Activated naive CD4-positive, alpha-beta T cell treated with anti-CD3 and anti-CD28 coated beads, Interleukin-2, amount 50 U/mL, for 16 hours (primary cell): Measurements from ENCODE around the gene SLC12A5.

Source experiments
- DNase-seq: peaks from one replicate; pipeline ENCODE4 v3.0.0-alpha.2; 2020

The SLC12A5 gene

DNA sequence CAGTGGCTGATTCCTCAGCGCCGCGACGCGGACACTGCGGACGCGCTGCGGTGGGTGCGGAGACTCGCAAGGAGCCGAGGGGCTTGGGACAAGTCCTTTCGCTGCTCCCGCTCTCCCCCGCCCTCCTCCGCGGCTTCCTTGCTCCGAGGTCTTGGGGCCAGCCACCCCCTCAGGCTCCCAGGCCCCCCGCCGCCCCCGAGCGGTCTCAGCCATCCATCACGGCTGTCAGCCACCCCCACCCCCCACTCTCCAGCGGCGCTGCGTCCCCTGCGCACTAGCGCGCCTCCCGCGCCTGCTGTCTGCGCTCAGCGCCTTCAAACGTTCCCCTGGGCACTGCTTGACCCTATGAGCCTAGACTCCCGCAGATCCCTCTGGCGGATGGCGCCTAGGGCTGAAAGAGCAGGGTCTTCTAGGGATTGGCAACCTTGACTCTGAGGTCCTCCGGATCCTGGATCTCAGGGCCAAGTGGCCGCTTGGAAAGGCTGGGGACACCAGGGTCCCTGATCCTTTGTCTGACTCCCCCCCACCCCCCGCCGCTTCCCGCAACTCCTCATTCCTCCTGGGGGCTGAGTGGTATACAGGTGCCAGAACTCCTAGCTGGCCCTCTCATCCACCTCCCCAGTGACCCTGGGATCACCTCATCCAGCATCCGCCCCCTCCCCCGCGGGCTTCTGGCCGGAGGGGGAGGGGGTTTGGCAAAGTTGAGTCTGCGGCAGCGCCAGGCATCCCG lies 1.4 kb downstream of the SLC12A5 start:
- no peak for DNase-seq

GRCh38 chr20:46031014-46031569 lies 2.1 kb downstream of the SLC12A5 start:
- no peak for DNase-seq

- DNase-seq: no peak
Observed at GRCh38 chr20:46031701-46032254, 2.8 kb downstream of the SLC12A5 start.

DNA sequence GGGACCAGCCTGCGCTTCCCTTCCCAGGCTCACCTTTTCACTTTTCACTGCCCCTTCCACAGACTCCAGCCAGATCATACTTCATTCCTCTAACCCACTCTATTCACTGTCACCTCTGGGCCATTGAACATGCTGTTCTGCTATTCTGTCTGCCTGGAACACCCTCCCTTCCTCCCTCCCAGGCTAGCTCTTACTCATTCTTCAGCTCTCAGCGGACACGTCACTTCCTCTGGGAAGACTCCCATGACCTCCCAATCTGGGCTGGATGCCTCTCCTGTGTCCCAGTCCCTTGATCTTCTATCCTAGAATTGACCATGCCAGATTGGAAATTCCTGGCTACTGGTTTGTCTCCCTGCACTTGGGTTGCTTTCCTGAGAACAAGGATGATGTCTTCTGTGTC lies 5.0 kb downstream of the SLC12A5 start:
- DNase-seq: no peak

DNA sequence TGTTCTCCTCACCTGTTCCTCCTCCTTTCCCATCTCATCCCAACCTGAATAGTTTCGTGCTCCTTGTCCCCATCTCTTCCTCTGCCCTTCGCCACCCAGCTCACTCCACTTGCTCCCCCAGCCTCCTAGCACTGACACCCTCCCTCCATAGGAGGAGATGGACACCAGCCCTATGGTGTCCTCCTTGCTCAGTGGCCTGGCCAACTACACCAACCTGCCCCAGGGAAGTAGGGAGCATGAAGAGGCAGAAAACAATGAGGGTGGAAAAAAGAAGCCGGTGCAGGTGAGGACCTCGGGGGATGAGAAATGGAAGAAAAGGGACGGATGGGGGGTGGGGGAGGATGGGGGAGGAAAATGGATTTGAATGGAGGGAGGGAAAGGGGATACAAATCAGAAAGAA lies 6.2 kb downstream of the SLC12A5 start:
- no peak for DNase-seq

DNA sequence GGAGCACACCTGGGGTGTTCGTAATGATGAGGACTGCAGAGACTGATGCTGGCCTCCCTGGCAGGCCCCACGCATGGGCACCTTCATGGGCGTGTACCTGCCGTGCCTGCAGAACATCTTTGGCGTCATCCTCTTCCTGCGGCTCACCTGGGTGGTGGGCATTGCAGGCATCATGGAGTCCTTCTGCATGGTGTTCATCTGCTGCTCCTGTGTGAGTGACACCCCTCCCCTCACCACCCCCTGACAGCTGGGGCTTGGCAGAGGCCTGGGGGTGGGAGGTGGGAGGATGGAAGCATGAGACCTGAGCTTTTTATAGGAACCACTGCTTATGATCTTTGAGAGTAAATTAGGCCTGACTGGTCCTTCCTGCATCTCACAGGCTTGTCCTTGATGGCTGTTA lies 6.7 kb downstream of the SLC12A5 start:
- no peak for DNase-seq

GRCh38 chr20:46036370-46036769 lies 7.4 kb downstream of the SLC12A5 start:
- no peak for DNase-seq

- no peak for DNase-seq
Observed at GRCh38 chr20:46037036-46037435, 8.0 kb downstream of the SLC12A5 start.

GRCh38 chr20:46040902-46041535 lies 12.0 kb downstream of the SLC12A5 start:
- peak; percentile 39 for DNase-seq

GRCh38 chr20:46043556-46043955 lies 14.5 kb downstream of the SLC12A5 start:
- no peak for DNase-seq

GRCh38 chr20:46044896-46045295 lies 15.9 kb downstream of the SLC12A5 start:
- DNase-seq: no peak

- no peak for DNase-seq
Observed at GRCh38 chr20:46046588-46047310, 17.7 kb downstream of the SLC12A5 start.

DNA sequence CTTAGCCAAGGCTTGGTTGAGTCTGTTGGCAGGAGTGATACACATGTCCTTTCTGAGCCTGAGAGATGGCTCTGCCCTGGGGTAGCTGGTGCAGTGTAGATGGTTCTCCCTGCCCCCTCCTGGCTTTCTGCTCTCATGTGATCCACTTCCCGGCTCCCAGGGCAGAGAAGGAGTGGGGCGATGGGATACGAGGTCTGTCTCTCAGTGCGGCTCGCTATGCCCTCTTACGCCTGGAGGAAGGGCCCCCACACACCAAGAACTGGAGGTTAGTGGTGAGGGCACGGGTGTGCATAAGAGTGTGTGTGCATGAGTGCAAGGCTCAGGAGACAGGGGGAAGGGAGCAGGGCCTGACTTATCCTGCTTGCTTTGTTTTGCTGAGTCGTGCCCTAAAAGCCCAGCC lies 18.8 kb downstream of the SLC12A5 start:
- DNase-seq: no peak

- DNase-seq: no peak
Observed at GRCh38 chr20:46049190-46049589, 20.2 kb downstream of the SLC12A5 start.

GRCh38 chr20:46049815-46050214 lies 20.8 kb downstream of the SLC12A5 start:
- no peak for DNase-seq

DNA sequence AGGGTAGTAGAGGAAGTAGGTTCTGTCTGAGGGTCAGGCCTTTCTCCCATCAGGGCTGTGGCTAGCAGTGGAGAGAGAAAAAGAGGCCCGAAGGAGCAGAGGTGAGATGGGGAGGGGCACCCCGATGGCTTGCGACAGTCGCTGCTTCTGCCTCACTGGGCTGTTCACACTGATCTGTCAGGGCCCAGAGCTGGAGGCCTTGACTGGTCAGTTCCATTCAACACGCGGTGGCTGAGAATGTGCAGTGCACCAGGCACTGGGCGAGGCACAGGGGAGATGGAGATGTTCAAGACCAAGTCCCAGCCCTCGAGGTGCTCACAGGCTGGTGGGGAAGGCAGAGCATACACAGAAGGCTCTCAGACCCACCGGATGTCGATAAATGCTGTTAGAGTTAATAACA lies 21.4 kb downstream of the SLC12A5 start:
- no peak for DNase-seq

DNA sequence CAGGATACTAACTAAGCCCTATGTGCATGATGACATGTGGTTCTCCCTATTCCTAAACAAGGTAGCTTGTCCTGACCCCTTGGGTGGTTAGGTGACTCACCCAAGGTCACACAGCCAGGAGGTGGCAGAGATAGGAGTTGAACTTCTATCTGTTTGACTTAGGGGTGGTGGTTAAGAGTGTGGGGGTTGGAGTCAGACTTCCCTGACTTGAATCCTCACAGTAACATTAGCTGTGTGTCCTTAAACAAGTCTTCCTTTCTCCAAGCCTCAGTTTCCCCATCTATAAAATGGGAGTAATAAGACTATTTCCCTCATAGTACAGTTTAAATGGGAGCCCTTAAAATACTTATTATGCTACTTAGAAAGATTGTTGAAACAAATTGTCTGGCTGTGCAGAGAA lies 21.9 kb downstream of the SLC12A5 start:
- DNase-seq: no peak

DNA sequence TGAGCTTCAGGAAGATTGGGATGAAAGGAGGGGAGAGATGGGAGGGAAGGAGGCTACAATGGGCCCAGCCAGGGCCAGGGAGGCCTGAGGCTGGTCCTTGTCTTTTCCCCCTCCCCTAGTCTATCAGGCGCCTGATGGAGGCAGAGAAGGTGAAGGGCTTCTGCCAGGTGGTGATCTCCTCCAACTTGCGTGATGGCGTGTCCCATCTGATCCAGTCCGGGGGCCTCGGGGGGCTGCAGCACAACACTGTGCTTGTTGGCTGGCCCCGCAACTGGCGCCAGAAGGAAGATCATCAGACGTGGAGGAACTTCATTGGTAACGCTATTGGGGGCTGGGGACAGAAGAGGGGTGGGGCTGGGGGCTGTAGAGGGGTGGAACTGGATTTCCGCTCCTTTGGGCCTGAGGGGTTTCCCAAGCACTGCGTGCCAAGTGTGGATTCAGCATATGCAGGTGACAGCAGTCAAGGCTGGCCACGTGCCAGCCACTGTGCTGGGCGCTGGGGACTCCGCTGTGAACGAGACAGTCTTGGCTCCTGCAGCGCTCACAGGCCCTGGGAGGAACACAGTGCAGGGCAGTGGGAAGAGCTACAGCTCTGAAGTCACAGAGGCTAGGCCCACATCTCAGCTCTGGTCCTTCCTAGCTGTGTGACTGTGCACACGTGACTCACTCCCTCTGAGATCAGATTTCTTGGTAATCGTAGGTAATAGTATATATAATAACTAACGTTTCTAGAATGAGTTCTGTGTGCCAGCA lies 22.7 kb downstream of the SLC12A5 start:
- DNase-seq: no peak

- DNase-seq: no peak
Observed at GRCh38 chr20:46053416-46053815, 24.4 kb downstream of the SLC12A5 start.

DNA sequence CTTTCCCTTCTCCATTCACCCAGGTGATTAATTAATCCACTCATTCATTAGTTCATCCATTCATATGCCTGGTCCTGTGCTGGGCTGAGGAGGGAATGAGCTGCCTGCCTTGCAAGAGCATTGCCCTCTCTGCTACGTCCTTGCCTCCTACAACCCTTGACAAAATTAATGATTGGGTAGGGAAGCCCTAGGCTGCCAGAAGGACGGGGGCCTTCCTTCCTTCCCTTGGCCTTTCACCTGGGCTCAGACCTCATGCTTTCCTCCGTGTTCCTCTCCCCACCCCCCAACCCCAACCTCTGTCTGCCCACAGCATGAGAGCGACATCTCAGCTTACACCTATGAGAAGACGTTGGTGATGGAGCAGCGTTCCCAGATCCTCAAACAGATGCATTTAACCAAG lies 25.6 kb downstream of the SLC12A5 start:
- DNase-seq: no peak

GRCh38 chr20:46055269-46055668 lies 26.3 kb downstream of the SLC12A5 start:
- DNase-seq: no peak

- DNase-seq: no peak
Observed at GRCh38 chr20:46056027-46056833, 27.2 kb downstream of the SLC12A5 start.
